ENCODE measurements around the gene TMEM181.

DNA sequence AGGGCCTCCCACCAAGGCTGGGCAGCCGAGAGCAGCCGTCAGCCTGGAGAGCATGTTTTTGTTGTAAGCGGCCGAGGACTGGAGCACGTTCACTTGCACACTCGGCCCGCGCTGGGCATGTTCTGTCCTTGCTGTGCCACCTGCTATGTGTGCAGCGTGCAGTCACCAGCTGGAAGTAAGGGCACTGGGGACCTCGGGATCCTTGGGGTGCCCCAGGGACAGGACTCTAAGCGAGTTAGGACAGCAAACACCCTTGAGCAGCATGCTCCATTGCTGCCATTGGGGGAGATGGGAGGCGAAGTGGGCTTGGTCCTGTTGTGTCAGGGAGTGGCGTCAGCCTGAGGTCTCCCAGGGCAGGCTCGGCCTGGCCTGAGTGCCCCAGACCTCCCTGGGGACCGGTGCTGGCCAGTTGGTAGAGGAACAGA, 66.0 kb downstream of the TMEM181 start:
- TF ChIP-seq, protein P1, sequence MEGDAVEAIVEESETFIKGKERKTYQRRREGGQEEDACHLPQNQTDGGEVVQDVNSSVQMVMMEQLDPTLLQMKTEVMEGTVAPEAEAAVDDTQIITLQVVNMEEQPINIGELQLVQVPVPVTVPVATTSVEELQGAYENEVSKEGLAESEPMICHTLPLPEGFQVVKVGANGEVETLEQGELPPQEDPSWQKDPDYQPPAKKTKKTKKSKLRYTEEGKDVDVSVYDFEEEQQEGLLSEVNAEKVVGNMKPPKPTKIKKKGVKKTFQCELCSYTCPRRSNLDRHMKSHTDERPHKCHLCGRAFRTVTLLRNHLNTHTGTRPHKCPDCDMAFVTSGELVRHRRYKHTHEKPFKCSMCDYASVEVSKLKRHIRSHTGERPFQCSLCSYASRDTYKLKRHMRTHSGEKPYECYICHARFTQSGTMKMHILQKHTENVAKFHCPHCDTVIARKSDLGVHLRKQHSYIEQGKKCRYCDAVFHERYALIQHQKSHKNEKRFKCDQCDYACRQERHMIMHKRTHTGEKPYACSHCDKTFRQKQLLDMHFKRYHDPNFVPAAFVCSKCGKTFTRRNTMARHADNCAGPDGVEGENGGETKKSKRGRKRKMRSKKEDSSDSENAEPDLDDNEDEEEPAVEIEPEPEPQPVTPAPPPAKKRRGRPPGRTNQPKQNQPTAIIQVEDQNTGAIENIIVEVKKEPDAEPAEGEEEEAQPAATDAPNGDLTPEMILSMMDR (IDR thresholded peaks at IDR 0.05): no peak
- TF ChIP-seq EZH2 (IDR thresholded peaks at IDR 0.05; ENCODE audit: borderline replicate concordance, insufficient read depth, low read depth, low read length, poor library complexity, severe bottlenecking): no peak
